ENCODE measurements around the gene P3H2.

GRCh38 chr3:190097617-190098016 lies 23.1 kb downstream of the P3H2 start:
- TF ChIP-seq CTCF (IDR thresholded peaks at IDR 0.05) (no peak), POLR2A (IDR thresholded peaks at IDR 0.05) (no peak)
